ENCODE results near the gene PRKCH. TPM values are rescaled to one million over a fixed set of nuclear protein-coding genes. Genes with fewer than 3 reads are reported as not detected.

PRKCH gene
- total and polyA plus RNA-seq, 3 donors from 2014 or later = 15.0 to 26.8 (median 25.4) TPM

DNA sequence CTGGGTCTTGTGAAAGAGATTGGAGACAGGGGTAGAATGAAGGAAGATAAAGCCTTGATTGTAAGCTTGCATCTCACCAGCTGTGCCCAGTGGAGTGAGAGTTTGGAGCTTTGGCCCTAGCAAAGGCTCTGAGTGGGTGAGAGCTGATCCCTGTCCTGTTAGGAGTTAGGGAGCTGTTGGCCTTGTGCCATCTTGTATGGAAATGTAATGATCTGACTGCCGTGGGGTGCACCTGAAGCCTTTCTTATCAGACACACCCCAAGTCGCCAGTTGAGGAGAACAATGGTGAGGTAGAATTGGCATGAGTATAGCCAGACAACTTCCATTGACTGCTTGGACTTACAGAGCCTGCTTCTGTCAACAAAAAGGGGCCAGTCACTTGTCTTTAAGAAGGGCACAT is 130.1 kb downstream of the PRKCH start:
- Histone ChIP-seq H3K4me3 (no peak overlapping the region), H3K4me1 (no peaks in the 10 kb centered on the region), H3K27ac (no peak overlapping the region), H3K9me3 (no peaks in the 10 kb centered on the region), H3K36me3 (ENCODE audit: low read depth, missing control alignments) (no peaks in the 10 kb centered on the region), H3K27me3 (no peaks in the 10 kb centered on the region)
- TF ChIP-seq CTCF (IDR thresholded peaks at IDR 0.05) (no peak), POLR2A (IDR thresholded peaks at IDR 0.05) (no peak)
- 61 to 82% methylated on average over 2 of the region's 2 CpGs for WGBS, 2 donors
- intact Hi-C loops (cut with DNase I; ENCODE audit: low total_unique reads) = no loop called here
- DNase-seq = no peak

DNA sequence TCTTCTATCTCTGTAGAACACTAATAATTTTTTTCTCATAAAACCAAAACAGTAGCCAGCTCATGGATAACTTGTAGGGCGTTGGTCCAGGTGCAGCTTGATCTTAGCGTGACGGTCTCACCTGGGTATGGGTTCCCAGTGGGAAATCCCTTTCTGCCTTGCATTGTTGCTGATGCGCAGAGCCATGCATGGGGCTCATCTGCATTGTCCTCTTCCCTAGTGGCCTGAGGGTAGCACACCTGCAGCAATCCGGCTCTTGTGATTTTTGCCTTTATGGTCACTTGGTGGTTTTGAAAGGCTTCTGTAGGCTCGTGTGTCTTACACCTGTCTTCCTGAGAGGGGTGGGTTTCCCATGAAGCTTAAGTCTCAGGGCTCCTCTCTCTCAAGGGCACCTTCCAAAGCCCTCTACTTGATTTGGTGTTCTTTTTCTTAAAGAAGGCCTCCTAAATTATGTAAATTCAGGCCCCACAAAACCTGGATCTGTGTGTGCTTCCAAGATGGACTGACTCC is 130.6 kb downstream of the PRKCH start:
- H3K36me3 ChIP-seq (ENCODE audit: low read depth, missing control alignments) = no peaks in the 10 kb centered on the region
- DNase-seq = no peak
- WGBS, 2 donors = 91 to 94% methylated on average over 5 to 6 of the region's 6 CpGs
- H3K27me3 ChIP-seq = no peaks in the 10 kb centered on the region
- intact Hi-C loops (cut with DNase I; ENCODE audit: low total_unique reads) = no loop called here
- H3K9me3 ChIP-seq = no peaks in the 10 kb centered on the region
- H3K4me3 ChIP-seq = no peak overlapping the region
- no peak overlapping the region for H3K27ac ChIP-seq
- H3K4me1 ChIP-seq = no peaks in the 10 kb centered on the region
- TF ChIP-seq POLR2A (IDR thresholded peaks at IDR 0.05) = no peak
- TF ChIP-seq CTCF (IDR thresholded peaks at IDR 0.05) = no peak

- Histone ChIP-seq H3K4me3 (no peak overlapping the region), H3K27ac (peak overlapping the region in 1 of 2 donors; percentile 3), H3K9me3 (no peaks in the 10 kb centered on the region), H3K27me3 (no peaks in the 10 kb centered on the region), H3K4me1 (no peaks in the 10 kb centered on the region), H3K36me3 (ENCODE audit: low read depth, missing control alignments) (no peaks in the 10 kb centered on the region)
- 59 to 83% methylated on average over 3 of the region's 3 CpGs for WGBS, 2 donors
- no peak for TF ChIP-seq POLR2A (IDR thresholded peaks at IDR 0.05)
- no peak for TF ChIP-seq CTCF (IDR thresholded peaks at IDR 0.05)
- no peak for DNase-seq
- intact Hi-C loops (cut with DNase I; ENCODE audit: low total_unique reads) = no loop called here
These were observed 131.1 kb downstream of the PRKCH start for GRCh38 chr14:61452452-61452851.

DNA sequence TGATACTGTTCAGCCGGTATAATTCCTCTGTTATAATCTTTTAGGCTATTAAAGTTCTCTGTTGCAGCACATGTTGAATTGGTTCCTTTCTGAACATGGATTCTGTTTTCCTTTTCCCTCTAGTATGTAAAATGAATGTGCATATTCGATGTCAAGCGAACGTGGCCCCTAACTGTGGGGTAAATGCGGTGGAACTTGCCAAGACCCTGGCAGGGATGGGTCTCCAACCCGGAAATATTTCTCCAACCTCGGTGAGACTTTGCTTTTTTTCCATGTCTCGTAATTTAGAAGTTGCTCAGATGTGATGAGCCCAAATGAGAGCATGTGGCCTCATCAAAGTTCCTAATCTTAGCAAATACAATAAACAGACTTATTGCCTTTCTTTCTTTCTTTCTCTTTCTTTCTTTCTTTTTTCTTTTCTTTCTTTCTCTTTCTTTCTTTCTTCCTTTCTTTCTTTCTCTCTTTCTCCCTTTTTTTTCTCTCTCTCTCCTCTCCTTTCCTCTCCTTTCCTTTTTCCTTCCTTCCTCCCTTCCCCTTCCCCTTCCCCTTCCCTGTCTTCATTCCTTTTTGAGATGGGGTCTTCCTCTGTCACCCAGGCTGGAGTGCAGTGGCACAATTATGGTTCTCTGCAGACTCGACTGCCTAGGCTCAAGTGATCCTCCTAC is 131.9 kb downstream of the PRKCH start:
- TF ChIP-seq CTCF (IDR thresholded peaks at IDR 0.05) (no peak), POLR2A (IDR thresholded peaks at IDR 0.05) (no peak)
- Histone ChIP-seq H3K36me3 (ENCODE audit: low read depth, missing control alignments) (no peaks in the 10 kb centered on the region), H3K4me1 (no peaks in the 10 kb centered on the region), H3K4me3 (no peak overlapping the region), H3K27ac (no peak overlapping the region), H3K9me3 (no peaks in the 10 kb centered on the region), H3K27me3 (no peaks in the 10 kb centered on the region)
- intact Hi-C loops (cut with DNase I; ENCODE audit: low total_unique reads) = no loop called here
- DNase-seq = no peak
- WGBS, 2 donors = 85 to 89% methylated on average over 9 of the region's 9 CpGs

DNA sequence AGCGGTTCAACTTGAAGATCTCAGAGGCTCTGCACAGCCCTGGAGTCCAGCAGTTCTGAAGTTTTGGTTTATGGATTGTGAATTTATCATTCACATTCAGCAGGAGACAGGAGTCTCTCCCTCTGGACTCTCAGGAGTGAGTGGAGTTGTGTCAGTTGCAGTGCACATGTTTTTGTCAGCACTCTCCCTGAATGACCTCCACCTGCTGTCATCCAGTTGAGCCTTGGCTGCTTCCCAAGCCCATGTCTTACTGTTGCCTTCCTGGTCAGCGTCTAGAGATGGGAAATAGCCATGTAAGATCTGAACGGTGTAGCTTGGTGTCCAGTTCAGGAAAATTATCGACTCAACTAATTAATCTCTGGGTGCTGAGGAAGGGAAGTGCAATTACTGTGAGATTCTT is 133.2 kb downstream of the PRKCH start:
- no peak for DNase-seq
- Histone ChIP-seq H3K9me3 (no peaks in the 10 kb centered on the region), H3K4me1 (no peaks in the 10 kb centered on the region), H3K36me3 (ENCODE audit: low read depth, missing control alignments) (no peaks in the 10 kb centered on the region), H3K27ac (no peak overlapping the region), H3K27me3 (no peaks in the 10 kb centered on the region), H3K4me3 (no peak overlapping the region)
- intact Hi-C loops (cut with DNase I; ENCODE audit: low total_unique reads) = no loop called here
- TF ChIP-seq POLR2A (IDR thresholded peaks at IDR 0.05) = no peak
- 68 to 70% methylated on average over 4 of the region's 4 CpGs for WGBS, 2 donors
